GM18499 (cell line): ENCODE data around the gene IVL.

Experiments
- ATAC-seq: cut with Tn5 transposase; IDR thresholded peaks from one replicate; pipeline ENCODE4 v1.9.1; 2021; ENCODE audit warnings: moderate number of reproducible peaks; ENCODE audit not compliant: insufficient read depth, unreplicated experiment

Gene IVL

DNA sequence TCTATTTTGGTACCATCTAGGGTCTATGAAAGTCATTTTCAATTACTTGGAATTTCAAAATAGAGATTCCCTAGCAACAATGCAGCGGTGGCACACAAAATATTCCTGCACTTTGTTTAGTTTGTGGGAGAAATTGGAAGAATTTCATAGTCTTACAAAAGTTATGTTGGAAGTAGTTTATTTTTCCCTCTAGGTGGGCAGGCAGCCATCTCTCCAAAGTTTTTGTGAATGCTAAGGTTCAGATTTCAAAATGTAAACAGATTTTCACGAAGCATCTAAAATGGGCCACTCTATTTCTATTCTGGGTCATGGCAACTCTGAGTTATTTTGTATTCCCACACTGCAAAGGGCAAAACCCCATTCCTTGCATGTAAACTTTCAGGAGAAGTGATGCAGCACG is 22.3 kb upstream of the IVL start:
- ATAC-seq, result no peak

DNA sequence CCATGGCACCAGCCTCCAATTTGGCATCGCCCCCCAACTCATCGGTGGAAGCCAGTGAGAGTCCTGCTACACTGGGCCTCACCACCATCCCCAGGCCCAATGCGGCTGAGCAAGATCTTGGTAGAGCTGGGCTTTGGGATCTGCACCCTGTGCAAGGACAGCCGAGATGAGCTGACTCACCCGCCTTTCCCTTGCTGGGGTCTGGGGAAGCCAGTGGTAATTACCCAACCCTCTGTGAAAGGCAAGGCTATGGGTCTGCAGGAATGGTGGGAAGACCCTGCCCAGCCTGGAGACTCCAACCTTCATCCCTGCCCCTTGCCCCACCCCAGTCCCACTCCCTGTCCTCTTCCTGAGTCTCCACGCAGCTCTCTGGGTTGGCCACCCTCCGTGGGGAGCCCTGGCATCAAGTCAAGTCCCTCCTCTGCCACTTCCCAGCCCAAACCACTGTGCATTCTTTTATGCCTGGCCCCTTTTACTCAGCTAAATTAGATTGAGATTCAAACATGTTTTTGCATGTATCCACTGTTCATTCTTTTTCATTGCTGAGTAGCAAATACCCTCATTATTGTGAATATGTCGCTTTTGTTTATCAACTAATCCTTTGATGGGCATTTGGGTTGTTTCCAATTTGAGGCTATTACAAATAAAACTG is 21.5 kb upstream of the IVL start:
- no peak for ATAC-seq

DNA sequence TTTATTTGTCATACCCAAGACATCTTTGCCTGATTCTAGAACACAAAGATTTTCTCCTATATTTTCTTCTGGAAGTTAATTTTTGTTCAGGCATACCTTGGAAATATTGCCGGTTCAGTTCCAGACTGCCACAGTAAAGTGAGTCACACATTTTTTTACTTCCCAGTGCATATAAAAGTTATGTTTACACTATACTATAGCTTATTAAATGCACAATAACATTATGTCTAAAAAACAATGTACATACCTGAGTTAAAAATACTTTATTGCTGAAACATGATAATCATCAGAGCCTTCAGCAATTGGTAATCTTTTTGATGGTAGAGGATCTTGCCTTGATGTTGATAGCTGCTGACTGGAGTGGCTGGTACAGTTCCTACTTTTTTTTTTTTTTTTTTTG is 20.2 kb upstream of the IVL start:
- no peak for ATAC-seq

DNA sequence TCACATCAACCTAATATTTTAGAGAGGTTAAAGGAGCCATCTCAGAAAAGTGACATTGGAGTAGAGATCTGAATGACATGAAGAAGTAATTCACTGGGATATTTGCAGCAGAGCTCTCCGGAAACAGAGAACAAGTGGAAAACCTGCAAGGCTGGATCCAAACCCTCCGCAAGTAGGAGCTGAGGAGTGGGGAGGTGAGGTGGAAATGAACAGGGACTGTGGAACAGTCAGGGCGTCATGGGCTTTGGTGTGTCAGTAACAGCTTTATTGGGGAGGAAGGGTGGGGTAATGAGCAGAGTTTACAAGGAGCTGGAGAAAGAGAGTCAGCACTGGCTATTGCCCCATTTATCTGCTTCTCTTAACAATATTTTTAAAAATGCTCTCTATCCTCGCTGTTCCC is 9.3 kb upstream of the IVL start:
- no peak for ATAC-seq

DNA sequence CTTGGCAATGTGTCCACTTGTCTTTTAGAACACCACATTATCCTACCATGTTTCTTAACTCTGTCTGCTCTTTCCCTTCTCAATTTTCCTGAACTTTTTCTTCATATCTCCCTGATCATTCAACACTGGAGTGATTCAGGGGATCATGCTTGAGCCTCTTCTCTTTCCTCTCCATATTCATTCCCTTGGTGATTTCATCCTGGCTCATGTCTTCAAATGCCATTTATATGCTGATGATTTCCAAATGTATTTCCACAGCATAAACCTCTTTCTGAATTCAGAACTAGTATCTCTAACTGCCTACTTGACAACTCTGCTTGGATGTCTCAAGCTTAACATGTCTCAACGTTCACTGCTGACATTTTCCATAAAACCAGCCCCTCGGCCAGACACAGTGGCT is 8.5 kb upstream of the IVL start:
- no peak for ATAC-seq

DNA sequence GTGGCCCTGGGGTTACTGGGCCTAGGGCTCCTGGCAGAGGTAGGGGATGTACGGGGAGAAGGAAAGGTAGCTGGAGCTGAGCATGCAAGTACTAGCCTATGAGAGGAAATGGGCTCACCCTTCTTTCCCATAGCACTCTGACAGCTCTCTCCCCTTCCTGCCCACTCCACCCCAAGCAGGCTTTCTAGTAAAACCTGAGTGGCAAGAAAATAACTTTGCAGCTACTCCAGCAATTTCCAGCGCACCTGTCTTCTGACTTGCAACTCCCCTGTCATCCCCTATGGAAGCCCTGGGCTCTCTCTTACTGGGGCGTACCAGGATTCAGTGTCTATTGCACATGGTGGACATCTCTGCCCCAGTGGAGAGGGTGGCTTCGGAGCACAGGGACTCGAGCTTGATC is 6.7 kb upstream of the IVL start:
- ATAC-seq, result no peak

DNA sequence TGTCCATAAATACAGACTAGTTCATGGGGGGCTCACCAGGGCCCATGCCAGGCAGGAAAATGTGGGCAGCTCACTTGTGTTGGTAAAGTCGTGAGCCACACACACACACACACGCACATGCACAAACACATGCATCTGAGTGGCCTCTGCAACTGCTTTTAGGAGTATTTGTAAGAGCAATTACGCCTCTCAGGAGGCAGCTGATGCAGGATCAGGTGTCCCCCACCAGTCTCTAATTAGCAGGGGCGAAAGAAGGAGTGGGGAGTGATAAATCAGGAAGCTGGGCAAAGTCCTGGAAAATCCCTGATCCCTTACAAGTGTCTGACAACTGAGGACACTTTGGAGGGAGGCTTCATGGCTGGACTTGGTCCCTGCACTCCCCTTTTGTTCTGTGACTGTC is 5.7 kb upstream of the IVL start:
- no peak for ATAC-seq

DNA sequence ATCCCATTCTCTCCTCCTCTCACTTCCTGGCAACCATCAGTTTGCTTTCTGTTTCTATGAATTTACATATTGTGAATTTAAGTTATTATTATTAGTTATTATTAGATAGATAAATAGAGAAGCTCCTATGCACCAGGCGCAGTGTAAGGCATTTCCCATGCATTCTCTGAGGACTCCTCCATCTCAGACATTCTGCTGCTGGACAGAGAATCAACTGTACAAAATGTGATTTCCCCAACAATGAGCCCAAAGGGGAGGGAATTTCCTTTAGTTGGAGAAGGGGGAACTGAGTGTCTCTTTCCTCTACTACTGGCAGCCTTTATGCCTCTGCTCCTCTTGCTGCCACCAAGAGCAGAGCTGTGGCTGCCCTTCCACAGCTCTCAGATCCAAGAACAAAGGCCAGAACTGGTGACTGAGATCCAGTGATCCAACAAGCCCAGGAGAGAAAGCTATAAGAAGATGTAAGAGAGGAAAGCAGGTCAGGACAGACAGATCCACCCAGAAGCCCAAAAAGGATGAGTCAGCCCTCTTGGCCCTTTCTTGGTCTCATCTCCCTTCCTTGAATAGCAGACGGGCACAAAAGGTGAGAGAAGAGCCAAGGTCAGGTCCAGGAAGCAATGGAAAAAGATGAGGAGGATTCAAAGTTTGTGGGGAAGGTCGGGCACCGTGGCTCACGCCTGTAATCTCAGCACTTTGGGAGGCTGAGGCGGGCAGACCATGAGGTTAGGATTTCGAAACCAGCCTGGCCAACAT is 3.5 kb upstream of the IVL start:
- ATAC-seq, result no peak

DNA sequence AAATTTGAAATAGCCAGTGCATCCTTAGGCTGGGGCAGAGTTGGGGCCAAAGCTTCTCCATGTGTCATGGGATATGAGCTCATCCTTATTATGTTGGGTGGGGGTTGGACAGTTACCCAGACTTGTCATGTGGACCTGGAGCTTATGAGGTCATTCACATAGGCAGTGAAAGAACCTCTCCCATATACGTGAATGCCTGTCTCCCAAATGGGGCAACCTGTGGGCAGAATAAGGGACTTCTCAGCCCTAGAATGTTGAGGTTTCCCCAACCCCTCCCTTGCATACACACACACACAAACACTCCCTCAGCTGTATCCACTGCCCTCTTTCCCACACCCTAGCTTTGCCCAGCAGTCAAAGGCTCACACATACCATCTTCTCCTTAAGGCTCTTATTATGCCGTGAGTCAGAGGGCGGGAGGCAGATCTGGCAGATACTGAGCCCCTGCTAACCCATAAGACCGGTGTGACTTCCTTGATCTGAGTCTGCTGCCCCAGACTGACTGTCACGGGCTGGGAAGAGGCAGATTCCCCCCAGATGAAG is 2.3 kb upstream of the IVL start:
- ATAC-seq, result no peak

DNA sequence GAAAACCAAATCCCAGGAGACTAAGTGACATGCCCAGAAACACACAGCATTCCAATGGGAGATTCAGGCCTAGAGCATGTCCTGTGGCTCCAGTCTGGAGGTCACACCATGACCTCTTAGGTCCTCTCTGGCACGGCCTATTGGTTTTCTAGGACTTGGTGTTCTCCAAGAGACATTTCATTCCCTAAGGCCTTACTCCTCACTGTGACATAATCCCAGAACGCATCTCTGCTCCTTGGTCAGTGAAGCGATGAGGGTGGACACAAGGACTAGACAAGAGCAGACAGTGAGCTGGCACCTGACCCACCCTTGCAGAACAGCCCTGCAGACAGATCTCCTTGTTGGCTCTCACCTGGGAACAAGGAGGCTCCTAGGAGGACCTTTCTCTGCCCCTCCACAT is 860 bp downstream of the IVL start:
- no peak for ATAC-seq

DNA sequence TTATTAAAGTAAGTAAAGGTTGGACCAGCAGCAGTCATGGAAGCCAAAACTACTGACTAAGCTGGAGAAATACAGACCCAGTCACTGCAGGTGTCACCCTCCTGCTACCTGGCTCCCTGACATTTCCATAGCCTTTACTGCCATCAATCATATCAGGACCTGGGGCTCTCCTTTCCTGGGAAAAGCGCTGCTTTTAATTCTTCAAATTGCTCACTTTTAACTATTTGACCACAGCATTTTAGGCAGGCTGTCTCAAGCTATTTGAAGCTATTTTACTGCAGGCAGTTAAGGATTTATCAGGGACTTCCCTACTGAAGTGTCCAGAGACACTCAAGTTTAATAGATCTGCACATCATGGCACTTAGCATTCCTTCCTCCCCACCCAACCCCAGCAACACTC is 4.1 kb downstream of the IVL start:
- no peak for ATAC-seq

DNA sequence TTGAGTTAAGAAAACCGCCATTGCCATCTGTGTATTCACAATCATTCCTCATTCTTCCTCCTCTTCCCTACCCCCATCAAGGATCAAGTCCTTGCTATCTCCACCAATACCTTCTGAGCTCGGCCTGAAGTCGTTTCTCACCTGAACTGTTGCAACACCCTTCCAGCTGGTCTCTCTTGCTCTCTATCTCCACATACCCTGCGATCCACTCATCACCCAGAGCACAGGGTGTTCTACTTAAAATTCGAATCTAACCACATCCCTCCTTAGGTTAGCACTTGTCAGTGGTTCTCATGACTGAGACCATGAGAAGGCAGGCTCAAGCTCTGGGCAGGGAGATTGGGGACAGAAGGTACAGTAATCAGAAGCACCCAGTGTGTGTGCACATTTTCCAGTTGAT is 4.6 kb downstream of the IVL start:
- ATAC-seq, result no peak

DNA sequence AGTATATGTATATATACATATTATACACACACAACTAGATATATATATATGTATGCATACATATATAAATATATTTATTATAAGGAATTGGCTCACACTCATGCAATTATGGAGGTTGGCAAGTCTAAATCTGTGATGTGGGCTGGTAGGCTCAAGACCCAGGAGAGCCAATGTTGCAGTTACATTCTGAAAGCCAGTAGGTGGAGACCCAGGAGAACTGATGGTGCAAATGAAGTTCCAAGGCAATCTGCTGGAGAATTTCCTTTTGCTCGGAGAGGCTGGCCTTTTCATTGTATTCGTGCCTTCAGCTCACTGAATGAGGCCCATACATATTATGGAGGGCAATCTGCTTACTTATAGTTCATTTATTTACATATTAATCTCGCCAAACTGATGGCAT is 9.4 kb downstream of the IVL start:
- ATAC-seq, result no peak

DNA sequence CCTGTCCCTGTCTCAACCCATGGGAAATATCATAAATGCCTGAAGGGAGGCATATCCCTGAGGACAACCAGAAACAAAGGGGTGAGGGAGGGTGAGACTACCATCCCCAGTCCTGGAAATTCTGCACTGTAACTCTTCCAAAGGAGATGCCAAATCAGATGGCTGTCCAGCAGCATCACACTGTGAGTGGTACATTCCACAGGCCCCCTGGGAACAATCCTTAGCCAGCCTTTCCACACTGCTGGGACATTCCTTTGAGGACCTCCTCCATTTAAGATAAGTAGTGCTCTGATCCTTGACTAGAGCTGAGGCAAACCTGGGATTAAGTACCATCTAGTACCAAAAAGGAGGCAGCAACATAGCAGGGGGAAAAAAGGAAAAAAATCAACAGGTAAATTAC is 10.7 kb downstream of the IVL start:
- no peak for ATAC-seq

DNA sequence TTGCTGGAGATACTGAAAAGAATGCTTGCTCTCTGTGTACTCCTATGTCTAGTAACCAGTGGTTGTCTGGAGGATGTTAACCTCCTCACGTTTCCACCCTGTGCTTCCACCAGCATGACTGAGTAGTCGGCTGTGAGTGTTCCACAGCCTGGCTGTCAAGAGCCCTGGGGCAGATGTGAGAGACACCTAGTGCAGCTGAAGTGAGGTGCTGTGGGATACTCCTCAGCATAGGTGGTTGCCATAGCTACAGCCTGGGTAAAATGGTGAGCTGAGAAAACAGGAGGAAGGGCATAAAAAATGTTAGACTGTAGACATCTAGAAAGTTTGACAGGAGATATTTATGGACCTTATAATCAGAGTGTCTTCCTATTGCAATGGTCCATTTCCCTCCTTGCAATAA is 15.8 kb downstream of the IVL start:
- ATAC-seq, result no peak

DNA sequence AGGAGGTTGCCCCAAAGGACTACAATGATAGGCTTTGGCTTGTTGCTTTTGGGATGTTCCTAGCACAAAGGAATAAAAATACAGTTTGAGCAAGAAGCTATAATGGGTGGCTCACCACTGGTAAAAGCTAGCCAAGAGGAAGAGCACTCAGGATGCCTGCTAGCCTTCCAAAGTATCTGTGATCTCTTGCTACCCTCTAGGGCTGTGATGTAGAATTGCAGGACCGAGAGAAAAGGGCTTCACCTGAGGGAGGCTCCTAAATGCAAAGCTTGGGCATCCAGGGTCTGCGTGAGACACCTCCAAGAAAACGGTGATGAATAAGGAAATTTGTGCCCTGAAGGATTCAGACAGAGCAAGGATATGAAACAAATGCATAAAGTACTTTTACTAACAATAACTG is 17.7 kb downstream of the IVL start:
- no peak for ATAC-seq

DNA sequence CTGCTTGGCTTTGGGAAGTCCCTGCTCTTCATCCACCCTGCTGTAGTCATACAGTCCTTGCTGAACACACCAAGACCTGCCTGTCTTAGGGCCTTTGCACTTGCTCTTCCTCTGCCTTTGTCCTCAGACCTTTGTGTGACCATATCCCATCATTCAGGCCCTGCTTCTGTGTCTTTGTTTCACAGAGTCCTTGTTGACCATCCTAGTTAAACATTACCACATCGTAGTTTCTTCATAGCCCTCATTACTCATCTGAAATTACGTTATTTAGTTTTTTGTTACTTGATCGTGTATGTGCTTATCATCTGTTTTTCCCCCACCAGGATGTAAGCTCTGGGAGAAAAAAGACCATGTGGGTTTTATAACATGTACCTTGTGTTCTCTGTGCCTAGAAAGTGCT is 20.3 kb downstream of the IVL start:
- no peak for ATAC-seq

DNA sequence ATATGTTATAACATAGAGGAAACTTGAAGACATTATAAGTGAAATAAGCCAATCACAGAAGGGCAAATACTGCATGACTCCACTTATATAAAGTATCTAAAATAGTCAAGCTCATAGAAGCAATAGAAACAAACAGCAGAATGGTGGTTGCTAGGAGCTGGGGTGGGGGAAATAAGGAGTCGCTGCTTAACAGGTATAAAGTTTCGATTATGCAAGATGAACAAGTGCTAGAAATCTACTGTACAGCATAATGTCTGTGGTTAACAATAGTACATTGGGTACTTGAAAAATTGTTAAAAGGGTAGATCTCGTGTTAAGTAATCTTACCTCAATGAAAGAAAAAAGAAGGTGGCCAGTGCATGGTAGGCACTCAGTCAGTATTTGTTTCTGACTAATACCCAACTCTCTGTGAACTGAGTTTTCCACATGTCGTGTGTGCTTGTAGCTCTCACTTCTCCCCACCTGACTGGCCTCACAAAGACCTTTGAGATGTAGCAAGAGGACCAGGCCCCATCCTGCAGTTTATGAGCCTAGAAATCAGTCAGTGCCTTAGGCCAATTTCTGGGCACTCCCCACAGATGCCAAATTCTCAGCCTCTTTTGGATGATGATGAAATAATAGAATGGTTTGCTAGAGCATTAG is 23.9 kb downstream of the IVL start:
- ATAC-seq, result no peak

DNA sequence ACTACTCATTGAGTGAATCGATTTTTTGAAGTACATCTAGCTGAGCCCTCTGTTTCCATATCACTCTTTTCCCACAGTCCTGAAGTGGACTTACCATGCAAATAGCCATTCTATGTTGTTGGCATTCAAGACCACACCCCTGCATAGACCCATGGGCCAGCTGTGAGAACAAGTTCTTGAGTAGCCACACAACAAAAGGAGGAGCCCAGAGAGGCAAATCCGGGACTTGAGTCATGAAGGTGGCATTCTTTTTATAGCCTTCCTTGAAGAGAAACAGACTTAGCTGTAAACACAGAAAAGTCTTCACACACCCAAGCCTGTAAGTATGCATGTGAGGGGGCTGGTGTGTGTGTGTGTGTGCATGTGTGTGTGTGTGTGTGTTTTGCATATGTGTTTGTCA is 24.9 kb downstream of the IVL start:
- ATAC-seq, result no peak

DNA sequence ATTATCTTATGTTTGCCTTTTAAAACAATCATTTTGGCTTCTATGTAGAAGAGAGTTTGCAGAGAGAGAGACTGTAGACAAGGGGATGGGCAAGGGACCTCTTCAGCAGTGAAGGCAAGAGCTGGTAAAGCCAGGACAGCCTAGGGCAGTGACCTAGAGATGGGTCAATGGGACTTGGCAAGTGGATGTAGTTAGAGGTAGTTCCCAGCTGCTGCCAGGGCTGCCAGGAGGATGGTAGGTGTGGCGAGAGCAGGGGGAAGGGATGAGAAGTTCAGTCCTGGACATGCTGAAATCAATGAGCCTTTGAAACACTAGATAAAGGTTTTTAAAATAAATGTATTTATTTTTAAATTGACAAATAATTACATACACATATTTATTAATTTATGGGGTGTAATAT is 32.3 kb downstream of the IVL start:
- no peak for ATAC-seq

DNA sequence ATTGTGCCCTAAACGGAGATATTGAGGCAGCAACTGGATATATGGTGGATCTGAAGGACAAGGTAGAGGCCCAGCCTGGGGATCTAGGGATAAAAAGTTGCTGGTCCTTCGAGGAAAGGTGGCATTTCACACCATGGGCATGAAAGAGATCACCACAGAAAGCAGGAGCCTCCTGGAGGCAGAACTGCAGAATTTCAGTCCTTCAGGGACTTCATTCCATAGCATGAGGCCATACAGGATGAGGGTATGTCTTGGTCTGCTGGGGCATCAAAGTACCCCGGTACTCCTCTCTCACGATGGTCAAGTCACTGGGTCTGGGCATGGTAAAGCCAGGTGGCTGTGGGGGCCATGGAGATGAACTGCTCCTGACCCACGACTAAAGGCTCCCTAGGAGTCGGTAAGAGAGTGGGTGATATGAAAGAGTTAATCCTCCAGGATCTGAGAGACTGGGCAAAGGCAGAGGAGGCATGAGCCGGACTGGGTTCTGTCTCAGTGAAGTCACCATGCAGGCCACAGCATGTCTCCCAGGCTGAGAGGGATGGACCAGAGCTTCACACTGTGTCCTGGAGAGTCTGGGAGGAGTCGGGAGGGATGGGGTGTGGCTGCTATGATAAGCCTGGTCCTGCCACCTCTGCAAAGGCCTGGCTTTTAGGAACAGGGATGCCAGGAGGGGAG is 32.8 kb downstream of the IVL start:
- no peak for ATAC-seq
